OCI-LY1 (cell line): ENCODE results near the gene KLHL36.

Source experiments
- CTCF ChIP-seq: fragments of 200-600 bp; sonication (generic), shearing (Covaris generic); IDR thresholded peaks from 2 replicates; pipeline ENCODE4 v1.5.1; 2017; ENCODE audit warnings: mild to moderate bottlenecking, antibody characterized with exemption, low read length, moderate library complexity, mixed read lengths
- EZH2 ChIP-seq: fragments of 200-600 bp; sonication (generic), shearing (Covaris generic); IDR thresholded peaks from 2 replicates; pipeline ENCODE4 v1.8.0; 2017; ENCODE audit warnings: borderline replicate concordance, mixed run types, mild to moderate bottlenecking, antibody characterized with exemption, low read length, moderate library complexity, mixed read lengths

GRCh38 chr16:84672276-84673202 lies 24.2 kb downstream of the KLHL36 start:
- TF ChIP-seq CTCF, result peak; percentile 86
- no peak for TF ChIP-seq EZH2
